BJ (cell line): ENCODE results near the gene KRTAP5-2. TPM values are rescaled to one million over a fixed set of nuclear protein-coding genes. Genes with fewer than 3 reads are reported as not detected.
"Not testable (repeated sequence)": the region's sequence is repeated elsewhere in the genome, so short reads cannot be mapped to it uniquely, and the experiment has no call there.

Source experiments
- CTCF ChIA-PET: fragments of 350-600 bp; formaldehyde crosslinking; extraction: SDS; loops from one replicate; lab custom pipeline; 2021; ENCODE audit warnings: antibody characterized with exemption, inconsistent platforms; lab: Yijun Ruan, JAX
- POLR2A ChIA-PET: fragments of 300-600 bp; sonication (Branson Sonifier 250); formaldehyde crosslinking; extraction: SDS; loops from one replicate; lab custom pipeline; 2021; ENCODE audit warnings: antibody characterized with exemption; lab: Charles Lee
- DNase-seq: peaks from one replicate; pipeline ENCODE4 v3.0.0-alpha.2; 2011; ENCODE audit warnings: low read depth
- H3K27me3 ChIP-seq: 2 replicates; pipeline ENCODE4 v1.6.0; 2011; ENCODE audit warnings: low read length; ENCODE audit not compliant: control insufficient read depth, insufficient read depth
- H3K36me3 ChIP-seq: 2 replicates; pipeline ENCODE4 v1.5.1; 2011; ENCODE audit warnings: low read length; ENCODE audit not compliant: control insufficient read depth, insufficient read depth
- H3K4me3 ChIP-seq: 2 replicates; pipeline ENCODE4 v1.5.1; 2011; ENCODE audit warnings: low read depth, mild to moderate bottlenecking, control low read depth, low read length
- CTCF ChIP-seq: IDR thresholded peaks from 2 replicates; pipeline ENCODE4 v1.5.1; 2011; ENCODE audit warnings: low read depth, mild to moderate bottlenecking, control low read depth, inconsistent platforms, low read length, moderate library complexity; ENCODE audit not compliant: insufficient read depth
- polyA plus RNA-seq: library from polyadenylated mRNA; depleted of rRNA; stranded (reverse); fragments of >200 nt; gene quantifications from 2 replicates; pipeline ENCODE4 v1.2.3, GENCODE V29; 2011

Gene KRTAP5-2
- polyA plus RNA-seq, 1 experiment = not detected

DNA sequence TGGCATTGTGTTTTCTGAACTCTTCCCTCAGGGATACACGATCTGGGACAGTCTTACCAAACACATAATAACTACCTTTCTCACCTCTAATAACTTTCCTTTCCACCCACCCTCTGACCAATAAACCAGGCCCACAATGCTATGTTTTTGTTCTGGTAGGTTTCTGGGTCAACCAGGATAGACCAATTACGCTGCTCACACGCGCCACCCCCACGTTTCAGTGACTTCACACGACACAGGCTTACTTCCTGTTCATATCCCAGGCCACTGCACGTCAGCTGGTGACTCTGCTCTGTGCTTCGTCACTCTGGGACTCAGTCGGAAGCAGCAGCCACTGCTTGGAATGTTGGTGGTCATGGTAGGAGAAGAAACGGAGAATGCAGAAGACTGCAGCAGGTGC, 21.4 kb upstream of the KRTAP5-2 start:
- no peak for DNase-seq
- H3K27me3 ChIP-seq = peaks cover 2% of the 10 kb centered on the region
- ChIA-PET POLR2A (no interaction called here), CTCF (interaction anchor here (0.6 to 1.4 kb wide), 6 partner anchors 9 to 1268 kb away, joined by 3 to 6 read pairs (median 4); no protein-coding TSS in a partner anchor)
- no peaks in the 10 kb centered on the region for H3K36me3 ChIP-seq
- TF ChIP-seq CTCF = no peak
- no peak overlapping the region for H3K4me3 ChIP-seq

- ChIA-PET CTCF (interaction anchor here (0.7 to 1.6 kb wide), 6 partner anchors 8 to 544 kb away, joined by 3 to 7 read pairs (median 4); partner anchors contain the start of gene KRTAP5-5), POLR2A (no interaction called here)
- no peak for DNase-seq
- H3K27me3 ChIP-seq = peaks cover 3% of the 10 kb centered on the region
- H3K36me3 ChIP-seq = no peaks in the 10 kb centered on the region
- no peak for TF ChIP-seq CTCF
- no peak overlapping the region for H3K4me3 ChIP-seq
These were observed 20.1 kb upstream of the KRTAP5-2 start for GRCh38 chr11:1618231-1618630.

- Histone ChIP-seq H3K4me3 (no peak within 1 kb of the TSS), H3K27me3 (peaks cover 11% of the 10 kb centered on the region), H3K36me3 (no peaks in the 10 kb centered on the region)
- TF ChIP-seq CTCF = no peak
- DNase-seq = no peak
- ChIA-PET CTCF (interaction anchor here (0.6 to 2.7 kb wide), 4 partner anchors 11 to 367 kb away, joined by 3 to 11 read pairs (median 5); partner anchors contain the start of gene KRTAP5-2), POLR2A (no interaction called here)
These were observed 10.3 kb upstream of the KRTAP5-2 start, which contains the start of gene KRTAP5-3 for GRCh38 chr11:1608363-1608762. Gene KRTAP5-3, minus strand, starts transcription at chr11:1608463. Its CDS starts 78 bp downstream, at chr11:1608385.

DNA sequence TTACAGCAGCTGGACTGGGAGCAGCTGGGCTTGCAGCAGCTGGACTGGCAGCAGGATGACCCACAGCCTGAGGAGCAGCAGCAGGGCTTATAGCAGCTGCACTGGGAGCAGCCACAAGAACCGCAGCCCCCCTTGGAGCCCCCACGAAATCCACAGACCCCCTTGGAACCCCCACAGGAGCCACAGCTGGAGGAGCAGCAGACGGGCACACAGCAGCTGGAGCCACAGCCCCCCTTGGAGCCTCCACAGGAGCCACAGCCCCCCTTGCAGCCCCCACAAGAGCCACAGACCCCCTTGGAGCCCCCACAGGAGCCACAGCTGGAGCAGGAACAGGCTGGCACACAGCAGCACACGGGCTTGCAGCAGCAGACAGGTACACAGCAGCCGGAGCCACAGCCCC, 9.8 kb upstream of the KRTAP5-2 start:
- DNase-seq, H3K36me3 ChIP-seq, H3K4me3 ChIP-seq, POLR2A ChIA-PET: not testable (repeated sequence)
- peaks cover 10% of the 10 kb centered on the region for H3K27me3 ChIP-seq
- CTCF ChIA-PET = interaction anchor here (0.6 to 2.7 kb wide), 3 partner anchors 13 to 367 kb away, joined by 3 to 11 read pairs (median 7); no protein-coding TSS in a partner anchor

GRCh38 chr11:1607156-1607845, 9.2 kb upstream of the KRTAP5-2 start:
- DNase-seq, H3K4me3 ChIP-seq, POLR2A ChIA-PET, H3K36me3 ChIP-seq: not testable (repeated sequence)
- CTCF ChIA-PET = interaction anchor here (1.7 to 2.7 kb wide), 2 partner anchors 12 to 60 kb away, joined by 7 to 11 read pairs; no protein-coding TSS in a partner anchor
- peaks cover 10% of the 10 kb centered on the region for H3K27me3 ChIP-seq

DNA sequence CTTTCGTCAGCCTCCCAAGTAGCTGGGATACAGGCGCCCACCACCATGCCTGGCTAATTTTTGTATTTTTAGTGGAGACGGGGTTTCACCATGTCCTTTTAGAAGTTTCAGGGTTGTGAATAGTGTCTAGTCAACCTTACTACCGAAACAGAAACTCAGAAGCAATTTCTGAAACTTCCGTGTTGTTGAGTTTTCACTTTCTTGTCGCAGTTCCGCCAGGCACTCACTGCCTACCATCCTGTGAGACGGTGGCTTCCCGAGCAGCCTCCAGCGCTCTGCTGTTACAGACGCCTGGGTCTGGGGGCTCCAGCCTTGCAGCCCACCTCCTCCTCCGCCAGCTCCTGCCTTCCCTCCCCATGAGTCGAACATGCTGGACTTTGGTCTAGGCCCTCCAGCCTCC, 7.8 kb upstream of the KRTAP5-2 start:
- CTCF ChIA-PET = interaction anchor here (1.2 kb wide), 1 partner anchor 11 kb away, joined by 4 read pairs; no protein-coding TSS in a partner anchor
- DNase-seq, POLR2A ChIA-PET, H3K36me3 ChIP-seq, H3K4me3 ChIP-seq: not testable (repeated sequence)
- peaks cover 10% of the 10 kb centered on the region for H3K27me3 ChIP-seq
